ENCODE data around the gene LAMB1.

LAMB1 gene

GRCh38 chr7:107976620-107977019 is 26.3 kb downstream of the LAMB1 start:
- no peak for TF ChIP-seq CTCF (conservative IDR thresholded peaks at IDR 0.05; ENCODE audit: control insufficient read depth, insufficient read depth, low read depth, low read length)
- no peak overlapping the region for H3K4me3 ChIP-seq (ENCODE audit: control insufficient read depth, low read depth, low read length)
- DNase-seq (ENCODE audit: low read depth), result no peak

- DNase-seq (ENCODE audit: low read depth), result no peak
- no peak for TF ChIP-seq CTCF (conservative IDR thresholded peaks at IDR 0.05; ENCODE audit: control insufficient read depth, insufficient read depth, low read depth, low read length)
- no peak overlapping the region for H3K4me3 ChIP-seq (ENCODE audit: control insufficient read depth, low read depth, low read length)
Observed at GRCh38 chr7:107975394-107976013, 27.5 kb downstream of the LAMB1 start.

GRCh38 chr7:107973861-107974260 is 29.1 kb downstream of the LAMB1 start:
- no peak overlapping the region for H3K4me3 ChIP-seq (ENCODE audit: control insufficient read depth, low read depth, low read length)
- no peak for TF ChIP-seq CTCF (conservative IDR thresholded peaks at IDR 0.05; ENCODE audit: control insufficient read depth, insufficient read depth, low read depth, low read length)
- DNase-seq (ENCODE audit: low read depth), result no peak

GRCh38 chr7:107972941-107973376 is 30.0 kb downstream of the LAMB1 start:
- DNase-seq (ENCODE audit: low read depth), result peak; percentile 48
- TF ChIP-seq CTCF (conservative IDR thresholded peaks at IDR 0.05; ENCODE audit: control insufficient read depth, insufficient read depth, low read depth, low read length), result no peak
- H3K4me3 ChIP-seq (ENCODE audit: control insufficient read depth, low read depth, low read length), result no peak overlapping the region

GRCh38 chr7:107972075-107972482 is 30.9 kb downstream of the LAMB1 start:
- DNase-seq (ENCODE audit: low read depth), result peak; percentile 100
- no peak for TF ChIP-seq CTCF (conservative IDR thresholded peaks at IDR 0.05; ENCODE audit: control insufficient read depth, insufficient read depth, low read depth, low read length)
- no peak overlapping the region for H3K4me3 ChIP-seq (ENCODE audit: control insufficient read depth, low read depth, low read length)

- H3K4me3 ChIP-seq (ENCODE audit: control insufficient read depth, low read depth, low read length), result no peak overlapping the region
Observed at GRCh38 chr7:107971613-107972012, 31.3 kb downstream of the LAMB1 start.

More at GRCh38 chr7:107971613-107972012, 31.3 kb downstream of the LAMB1 start:
- no peak for TF ChIP-seq CTCF (conservative IDR thresholded peaks at IDR 0.05; ENCODE audit: control insufficient read depth, insufficient read depth, low read depth, low read length)
- DNase-seq (ENCODE audit: low read depth), result peak; percentile 86

All from fibroblast of mammary gland (primary cell).